NB4 (cell line): ENCODE data around the gene CCSER1.
"Not testable (repeated sequence)": the region's sequence is repeated elsewhere in the genome, so short reads cannot be mapped to it uniquely, and the experiment has no call there.

Experiments used
- DNase-seq: peaks from one replicate; pipeline ENCODE4 v3.0.0; 2010; ENCODE audit warnings: low read depth
- H3K4me3 ChIP-seq: one replicate; pipeline ENCODE4 v1.5.1; 2011; ENCODE audit warnings: mild to moderate bottlenecking, low read depth, low read length, moderate library complexity
- MYC ChIP-seq: IDR thresholded peaks from 2 replicates; pipeline ENCODE4 v1.6.1; 2011; ENCODE audit warnings: low read depth, low read length
- POLR2A ChIP-seq: IDR thresholded peaks from 2 replicates; pipeline ENCODE4 v1.6.1; 2011; ENCODE audit warnings: mild to moderate bottlenecking; ENCODE audit not compliant: insufficient read length; ENCODE audit errors: extremely low read depth
- TF ChIP-seq, protein P1 (sequence below): IDR thresholded peaks from one replicate; pipeline ENCODE4 v1.5.1; 2012; ENCODE audit warnings: low read depth, low read length
- TF ChIP-seq, protein P2 (sequence below): IDR thresholded peaks from 2 replicates; pipeline ENCODE4 v1.6.1; 2011; ENCODE audit warnings: low read depth, low read length

CCSER1 gene

DNA sequence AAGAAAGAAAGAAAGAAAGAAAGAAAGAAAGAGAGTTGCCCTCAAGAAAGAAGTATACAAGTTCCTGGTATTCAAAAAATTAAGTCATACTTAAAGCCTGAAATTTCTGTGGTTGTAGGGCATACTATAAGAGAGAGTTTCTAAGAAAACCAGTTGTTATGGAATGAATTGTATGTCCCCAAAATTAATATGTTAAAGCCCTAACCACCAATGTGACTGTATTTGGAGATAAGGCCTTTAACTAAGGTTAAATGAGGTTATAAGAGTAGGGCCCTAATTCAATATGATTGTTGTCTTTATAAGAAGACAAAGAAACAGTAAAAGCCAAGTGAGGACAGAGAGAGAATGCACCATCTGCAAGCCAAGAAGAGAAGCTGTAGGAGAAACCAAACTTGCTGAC lies 521.1 kb downstream of the CCSER1 start:
- no peak for TF ChIP-seq POLR2A
- TF ChIP-seq, protein P1, sequence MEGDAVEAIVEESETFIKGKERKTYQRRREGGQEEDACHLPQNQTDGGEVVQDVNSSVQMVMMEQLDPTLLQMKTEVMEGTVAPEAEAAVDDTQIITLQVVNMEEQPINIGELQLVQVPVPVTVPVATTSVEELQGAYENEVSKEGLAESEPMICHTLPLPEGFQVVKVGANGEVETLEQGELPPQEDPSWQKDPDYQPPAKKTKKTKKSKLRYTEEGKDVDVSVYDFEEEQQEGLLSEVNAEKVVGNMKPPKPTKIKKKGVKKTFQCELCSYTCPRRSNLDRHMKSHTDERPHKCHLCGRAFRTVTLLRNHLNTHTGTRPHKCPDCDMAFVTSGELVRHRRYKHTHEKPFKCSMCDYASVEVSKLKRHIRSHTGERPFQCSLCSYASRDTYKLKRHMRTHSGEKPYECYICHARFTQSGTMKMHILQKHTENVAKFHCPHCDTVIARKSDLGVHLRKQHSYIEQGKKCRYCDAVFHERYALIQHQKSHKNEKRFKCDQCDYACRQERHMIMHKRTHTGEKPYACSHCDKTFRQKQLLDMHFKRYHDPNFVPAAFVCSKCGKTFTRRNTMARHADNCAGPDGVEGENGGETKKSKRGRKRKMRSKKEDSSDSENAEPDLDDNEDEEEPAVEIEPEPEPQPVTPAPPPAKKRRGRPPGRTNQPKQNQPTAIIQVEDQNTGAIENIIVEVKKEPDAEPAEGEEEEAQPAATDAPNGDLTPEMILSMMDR: no peak
- no peak for TF ChIP-seq MYC
- TF ChIP-seq, protein P2, sequence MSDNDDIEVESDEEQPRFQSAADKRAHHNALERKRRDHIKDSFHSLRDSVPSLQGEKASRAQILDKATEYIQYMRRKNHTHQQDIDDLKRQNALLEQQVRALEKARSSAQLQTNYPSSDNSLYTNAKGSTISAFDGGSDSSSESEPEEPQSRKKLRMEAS: no peak
- H3K4me3 ChIP-seq: no peak overlapping the region
- DNase-seq: no peak

DNA sequence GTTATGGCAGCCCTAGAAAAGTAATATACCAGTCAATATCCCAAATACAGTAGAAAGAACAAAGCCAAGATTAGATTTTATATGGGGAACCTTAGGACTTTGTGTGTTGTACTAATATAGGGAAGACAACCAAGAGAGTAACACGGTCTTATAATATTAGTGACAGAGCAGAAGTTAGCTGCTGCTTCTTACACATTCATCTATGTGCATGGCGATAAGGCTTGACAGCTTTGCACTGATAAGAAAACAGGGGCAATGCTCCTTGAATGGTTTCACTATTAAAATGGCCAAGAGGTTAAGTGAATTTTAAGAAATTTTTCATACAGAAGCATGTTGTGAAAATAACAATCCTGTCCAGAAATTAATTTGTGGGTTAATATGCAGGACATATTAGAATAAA lies 521.6 kb downstream of the CCSER1 start:
- TF ChIP-seq POLR2A (no peak), MYC (no peak)
- TF ChIP-seq, protein P1: no peak
- TF ChIP-seq, protein P2: no peak
- DNase-seq: no peak
- no peak overlapping the region for H3K4me3 ChIP-seq

DNA sequence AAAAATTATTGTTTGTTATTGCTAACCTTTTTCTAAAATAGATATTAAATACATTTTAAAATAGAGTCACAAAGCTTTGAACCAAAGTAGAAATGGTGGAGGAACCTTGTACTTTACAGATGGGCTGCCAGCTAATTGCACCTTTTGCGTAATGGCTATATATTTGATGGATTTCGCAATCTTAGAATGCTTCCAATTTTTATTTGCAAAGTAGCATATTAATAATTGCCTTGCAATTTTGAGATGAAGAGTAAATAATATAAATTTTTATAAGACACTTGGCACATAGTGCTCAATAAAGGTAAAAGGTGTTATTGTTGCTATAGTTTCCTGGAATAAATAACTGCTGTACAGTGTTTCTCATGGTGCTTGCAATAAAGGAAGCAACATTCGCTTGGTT lies 533.5 kb downstream of the CCSER1 start:
- H3K4me3 ChIP-seq: no peak overlapping the region
- no peak for DNase-seq
- TF ChIP-seq POLR2A (no peak), MYC (no peak)
- TF ChIP-seq, protein P1: no peak
- TF ChIP-seq, protein P2: no peak

DNA sequence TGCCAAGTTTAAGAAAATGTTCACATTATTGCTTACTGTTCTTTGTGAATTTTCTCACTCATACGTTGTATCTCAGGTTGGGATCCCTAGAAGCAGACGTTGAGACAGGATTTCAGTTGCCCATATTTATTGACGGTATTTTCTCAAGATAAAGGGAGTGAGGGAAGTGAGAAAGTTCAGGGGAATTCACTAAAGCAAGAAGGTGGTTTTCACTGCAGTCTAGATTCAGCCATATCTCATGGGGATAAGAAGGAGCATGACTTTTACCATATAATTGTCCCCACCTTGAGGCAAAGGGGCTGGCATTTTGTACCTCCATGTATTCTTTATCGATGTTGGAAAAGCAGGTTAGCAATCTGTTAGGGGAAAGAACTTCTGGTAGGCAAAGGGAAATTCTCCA lies 543.0 kb downstream of the CCSER1 start:
- no peak overlapping the region for H3K4me3 ChIP-seq
- TF ChIP-seq, protein P1: no peak
- TF ChIP-seq, protein P2: no peak
- TF ChIP-seq MYC (no peak), POLR2A (no peak)
- no peak for DNase-seq

DNA sequence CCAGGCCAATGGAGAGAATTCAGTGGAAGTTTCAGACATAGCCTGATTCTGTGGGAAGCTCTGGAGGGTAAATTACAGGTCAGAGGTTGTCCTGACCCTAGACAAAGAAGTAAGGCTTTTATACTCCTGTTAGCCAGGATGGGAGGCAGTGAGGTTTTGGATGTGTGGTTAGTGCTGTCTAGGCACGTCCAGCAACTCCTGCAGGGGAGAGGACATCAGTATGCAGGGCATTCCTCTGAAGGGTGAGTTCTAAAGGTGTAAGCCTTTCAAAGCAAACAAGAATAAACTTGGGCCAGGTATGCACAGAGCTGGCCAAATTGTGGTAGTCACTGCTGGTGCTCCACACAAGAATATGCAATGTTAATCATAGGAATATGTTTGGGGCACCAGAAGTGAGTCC lies 562.5 kb downstream of the CCSER1 start:
- TF ChIP-seq, protein P1: no peak
- TF ChIP-seq MYC (no peak), POLR2A (no peak)
- TF ChIP-seq, protein P2: no peak
- H3K4me3 ChIP-seq: no peak overlapping the region
- DNase-seq: no peak

DNA sequence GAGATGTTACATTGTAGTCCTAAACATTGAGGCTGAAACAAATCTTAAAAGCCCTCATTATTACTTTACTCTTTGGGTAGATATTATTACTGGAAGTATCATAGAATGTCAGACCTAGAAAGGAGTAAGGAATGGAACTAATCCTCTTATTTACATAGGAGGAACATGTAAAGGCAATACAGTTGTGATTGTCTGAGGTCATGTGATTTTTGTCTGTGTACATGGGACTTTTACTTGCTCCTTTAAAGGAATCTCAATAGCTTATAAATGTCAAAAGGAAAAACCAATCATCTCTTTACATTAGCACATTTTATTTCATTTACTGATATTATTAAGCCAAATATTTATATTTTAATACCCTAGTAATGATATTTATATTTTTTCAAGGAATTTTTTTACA lies 568.2 kb downstream of the CCSER1 start:
- H3K4me3 ChIP-seq: no peak overlapping the region
- DNase-seq: no peak
- no peak for TF ChIP-seq MYC
- TF ChIP-seq, protein P1: no peak
- TF ChIP-seq, protein P2: no peak
- TF ChIP-seq POLR2A: no peak

DNA sequence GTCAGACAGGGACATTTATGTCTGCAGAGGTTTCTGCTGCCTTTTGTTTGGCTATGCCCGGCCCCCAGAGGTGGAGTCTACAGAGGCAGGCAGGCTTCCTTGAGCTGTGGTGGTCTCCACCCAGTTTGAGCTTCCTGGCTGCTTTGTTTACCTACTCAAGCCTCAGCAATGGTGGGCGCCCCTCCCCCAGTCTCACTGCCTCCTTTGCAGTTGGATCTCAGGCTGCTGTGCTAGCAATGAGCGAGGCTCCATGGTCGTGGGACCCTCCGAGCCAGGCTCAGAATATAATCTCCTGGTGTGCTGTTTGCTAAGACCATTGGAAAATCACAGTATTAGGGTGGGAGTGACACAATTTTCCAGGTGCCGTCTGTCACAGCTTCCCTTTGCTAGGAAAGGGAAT lies 578.3 kb downstream of the CCSER1 start:
- DNase-seq, H3K4me3 ChIP-seq: not testable (repeated sequence)
